NOMO-1 (cell line): Measurements from ENCODE around the gene ENOX1.
"Not testable (repeated sequence)": the region's sequence is repeated elsewhere in the genome, so short reads cannot be mapped to it uniquely, and the experiment has no call there.

ENCODE experiments used
- DNase-seq, 2 experiments: peaks; one replicate each; lab custom pipeline; 2025; ENCODE audit not compliant: unreplicated experiment in 2 of 2; lab: John Stamatoyannopoulos, UW

The ENOX1 gene

GRCh38 chr13:43786766-43787517 lies at the start of gene ENOX1:
TSS of gene ENOX1 (minus strand) at chr13:43786972.
- peak in 1 of 2 experiments; percentile 29 for DNase-seq

DNA sequence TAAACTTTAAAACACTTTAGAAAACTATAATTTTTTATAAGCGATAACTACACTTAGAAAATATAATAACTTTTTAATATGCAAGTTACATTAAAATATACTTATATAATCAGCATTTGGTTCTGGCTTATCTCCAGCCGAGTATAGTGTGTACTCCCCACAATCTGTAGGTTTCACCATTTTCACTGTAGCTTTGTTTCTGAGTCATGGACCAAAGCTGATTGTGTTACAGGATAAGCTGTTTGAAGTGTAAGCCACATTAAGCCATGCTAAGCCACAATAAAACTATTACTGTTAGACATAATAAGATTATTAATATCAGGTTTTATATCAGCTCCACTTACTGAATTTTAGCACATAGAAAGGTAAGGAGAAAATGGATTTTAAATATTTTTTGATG lies 48.9 kb upstream of the ENOX1 start:
- no peak for DNase-seq

DNA sequence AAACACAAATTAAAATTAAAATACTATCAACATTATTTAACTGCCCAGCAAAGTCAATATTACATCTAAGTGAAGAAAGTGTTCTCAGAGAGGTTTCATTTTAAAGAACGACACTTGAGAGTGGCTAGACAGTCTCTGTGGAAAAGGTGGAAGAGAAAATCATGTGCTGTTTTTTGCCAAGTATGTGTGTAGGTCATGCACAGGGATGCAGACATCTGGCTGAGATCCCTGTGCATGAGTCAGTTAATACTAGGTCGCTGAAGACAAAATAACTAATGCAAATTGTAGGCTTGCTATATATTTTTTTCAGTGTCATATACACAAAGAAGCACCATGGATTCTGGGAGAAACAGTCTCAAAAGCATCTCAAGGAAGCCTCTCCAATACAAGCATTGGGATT lies 44.3 kb upstream of the ENOX1 start:
- DNase-seq: no peak

- peak; percentile 77 to 91 for DNase-seq
These were observed 43.7 kb upstream of the ENOX1 start for GRCh38 chr13:43830497-43830881.

DNA sequence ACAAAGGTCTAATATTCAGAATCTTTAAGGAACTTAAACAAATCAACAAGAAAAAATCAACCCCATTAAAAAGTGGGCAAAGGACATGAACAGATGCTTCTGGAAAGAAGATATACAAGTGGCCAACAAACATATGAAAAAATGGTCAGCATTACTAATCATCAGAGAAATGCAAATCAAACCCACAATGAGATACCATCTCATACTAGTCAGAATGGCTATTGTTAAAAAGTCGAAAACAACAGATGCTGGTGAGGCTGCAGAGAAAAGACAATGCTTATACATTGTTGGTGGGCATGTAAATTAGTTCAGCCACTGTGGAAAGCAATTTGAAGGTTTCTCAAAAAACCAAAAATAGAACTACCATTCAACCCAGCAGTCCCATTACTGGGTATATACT lies 37.9 kb upstream of the ENOX1 start:
- DNase-seq: not testable (repeated sequence)

DNA sequence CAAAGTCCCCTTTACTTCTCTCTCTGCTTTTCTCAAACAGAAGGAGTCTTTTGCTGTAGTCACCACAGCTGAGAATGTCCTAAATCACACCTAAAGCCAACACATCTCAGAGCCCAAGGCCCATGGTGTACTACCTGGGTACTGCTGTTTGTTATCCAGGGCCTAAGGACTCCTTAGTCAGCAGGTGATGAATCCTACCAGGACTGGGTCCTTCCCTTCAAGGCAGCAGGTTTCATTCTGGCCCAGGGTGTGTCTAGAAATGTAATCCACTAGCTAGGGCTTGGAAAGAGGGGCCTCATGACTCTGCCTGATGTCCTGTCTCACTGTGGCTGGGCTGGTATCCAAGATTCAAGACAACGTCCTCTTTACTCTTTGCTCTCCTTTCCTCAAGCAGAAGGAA lies 36.2 kb upstream of the ENOX1 start:
- DNase-seq: no peak

GRCh38 chr13:43816401-43816889 lies 29.7 kb upstream of the ENOX1 start:
- no peak for DNase-seq

GRCh38 chr13:43815204-43815603 lies 28.4 kb upstream of the ENOX1 start:
- no peak for DNase-seq

- DNase-seq: no peak
These were observed 21.9 kb upstream of the ENOX1 start for GRCh38 chr13:43808676-43809075.

DNA sequence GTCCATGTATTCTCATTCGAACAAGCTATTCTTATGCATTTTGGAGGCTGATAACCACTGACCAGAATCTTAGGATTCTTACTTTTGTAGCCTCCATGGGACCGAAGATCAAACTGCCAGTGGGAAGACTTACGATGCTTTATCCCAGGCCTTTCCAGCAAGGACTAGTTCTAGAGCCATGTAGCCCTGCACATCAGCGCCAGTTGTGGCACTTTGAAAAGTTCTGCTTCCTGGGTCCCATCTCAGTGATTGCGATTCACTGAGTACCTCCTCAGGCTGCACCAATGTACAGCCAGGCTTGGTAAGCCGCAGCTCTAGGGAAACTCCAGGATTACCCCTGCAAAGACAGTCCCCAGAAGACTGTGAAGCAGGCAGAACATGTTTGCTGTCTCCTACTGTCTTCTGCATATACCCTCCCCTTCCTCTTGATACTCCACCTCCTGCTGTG lies 18.9 kb upstream of the ENOX1 start:
- no peak for DNase-seq

DNA sequence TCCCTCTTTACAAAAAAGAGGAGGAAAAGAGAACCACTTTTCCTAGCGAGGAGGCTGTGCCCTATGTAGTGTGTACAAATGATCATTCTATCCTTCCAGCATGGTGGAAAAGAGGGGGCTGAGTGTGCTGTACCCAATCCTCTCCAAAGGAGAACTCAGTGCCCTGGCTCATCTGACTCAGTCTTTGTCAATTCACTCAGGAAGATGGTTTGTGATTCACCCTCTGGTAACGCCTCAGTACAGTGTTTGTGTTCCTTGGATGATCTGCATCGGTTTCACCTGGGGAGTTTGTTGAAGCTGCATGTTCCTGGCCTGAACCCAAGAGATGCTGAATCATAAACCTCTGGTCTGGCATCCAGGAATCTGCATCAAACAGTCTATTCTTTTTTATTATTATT lies 18.3 kb upstream of the ENOX1 start:
- DNase-seq: no peak

GRCh38 chr13:43804461-43805070 lies 17.8 kb upstream of the ENOX1 start:
- DNase-seq: peak in 1 of 2 experiments; percentile 52

DNA sequence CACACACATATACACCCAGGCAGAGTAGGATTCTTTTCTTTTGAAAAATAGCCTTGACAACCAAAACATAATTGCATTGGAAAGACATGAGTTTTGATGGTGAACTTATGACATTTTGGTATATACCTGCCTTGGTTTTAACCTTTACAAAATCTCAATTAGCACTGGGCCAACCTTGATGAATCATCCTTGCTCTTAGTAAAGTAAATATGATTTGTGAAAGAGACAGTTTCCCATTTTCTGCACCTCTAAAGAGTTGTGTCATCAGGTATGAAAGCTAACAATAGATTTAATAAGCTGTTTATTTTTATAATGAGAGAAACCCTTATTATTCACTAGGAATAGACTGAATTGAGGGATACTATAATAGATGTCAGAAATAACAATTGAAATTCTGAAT lies 15.7 kb upstream of the ENOX1 start:
- no peak for DNase-seq

GRCh38 chr13:43800828-43801227 lies 14.1 kb upstream of the ENOX1 start:
- DNase-seq: no peak

- no peak for DNase-seq
These were observed 12.4 kb upstream of the ENOX1 start for GRCh38 chr13:43799191-43799590.

GRCh38 chr13:43797869-43798268 lies 11.1 kb upstream of the ENOX1 start:
- no peak for DNase-seq

DNA sequence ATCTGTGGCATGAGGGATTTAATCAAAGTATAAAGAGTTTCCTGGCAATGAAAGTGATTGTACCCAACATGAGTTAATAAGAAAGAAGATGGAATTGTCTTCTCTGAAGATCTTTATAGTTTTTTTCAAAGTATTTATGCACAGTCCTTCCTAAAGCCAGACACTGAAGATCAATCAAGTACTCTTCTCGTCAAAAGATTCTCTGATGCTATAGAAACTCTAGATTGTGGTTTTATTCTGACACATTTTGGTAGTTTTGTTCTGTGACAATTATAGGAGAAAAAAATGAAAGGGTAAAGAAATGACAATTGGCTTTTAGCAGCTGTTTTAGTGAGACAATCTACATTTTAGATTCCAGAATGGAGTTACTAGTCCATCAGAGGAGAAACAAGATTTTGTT lies 10.4 kb upstream of the ENOX1 start:
- DNase-seq: no peak

DNA sequence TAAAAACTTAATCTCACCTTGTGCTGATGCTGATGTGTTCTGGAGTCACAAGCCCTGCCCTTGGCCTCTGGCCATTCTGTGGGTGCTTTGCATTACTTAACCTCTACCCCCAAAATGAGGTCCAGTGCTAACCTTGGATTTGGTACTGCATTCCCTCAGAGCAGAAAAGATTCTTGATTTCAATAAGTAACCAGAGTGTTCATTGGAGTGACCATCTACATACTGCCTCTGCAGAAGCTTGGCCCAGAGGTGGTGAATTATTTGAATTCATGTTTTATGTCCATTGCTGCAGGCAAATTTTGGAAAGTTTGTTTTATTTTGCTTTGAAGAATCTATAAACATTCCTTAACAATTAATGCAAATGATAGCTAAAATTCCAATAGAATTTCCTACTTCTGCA lies 7.6 kb upstream of the ENOX1 start:
- no peak for DNase-seq

DNA sequence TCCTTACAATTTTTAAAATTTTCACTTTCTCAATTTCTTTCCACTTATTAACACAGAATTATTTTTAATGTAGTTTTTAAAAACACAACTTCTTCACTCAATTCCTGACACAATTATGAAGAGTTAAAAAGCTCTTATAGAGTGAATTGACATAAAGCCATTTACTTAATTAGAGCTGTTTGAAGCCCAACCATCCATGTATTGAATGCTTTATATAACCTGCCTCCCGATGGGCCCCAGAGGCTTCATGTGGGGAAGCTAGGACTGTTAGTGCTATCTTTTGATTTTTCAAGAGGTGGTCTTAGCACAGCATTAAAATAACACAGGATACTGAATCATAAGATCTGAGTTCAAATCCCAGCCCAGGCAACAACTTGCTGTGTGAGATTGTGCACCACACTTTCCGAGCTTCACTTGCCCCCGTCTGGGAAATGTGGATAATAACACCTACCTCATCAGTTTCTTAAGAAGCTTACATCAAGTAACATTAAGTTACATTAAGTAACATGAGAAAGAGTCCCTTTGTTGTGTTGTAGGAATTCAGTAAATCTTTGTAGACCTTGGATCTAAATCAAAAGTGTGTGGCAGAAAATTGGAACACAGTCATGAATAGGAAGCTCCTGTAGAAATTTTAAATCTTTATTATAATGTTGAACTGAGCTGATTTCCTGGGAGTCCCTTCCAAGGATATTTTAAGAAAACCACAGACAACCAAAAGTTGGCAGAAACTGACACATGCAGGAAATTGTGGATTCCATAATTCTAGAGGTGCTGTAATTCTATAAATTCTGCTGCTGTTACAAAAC lies 5.5 kb upstream of the ENOX1 start:
- no peak for DNase-seq

DNA sequence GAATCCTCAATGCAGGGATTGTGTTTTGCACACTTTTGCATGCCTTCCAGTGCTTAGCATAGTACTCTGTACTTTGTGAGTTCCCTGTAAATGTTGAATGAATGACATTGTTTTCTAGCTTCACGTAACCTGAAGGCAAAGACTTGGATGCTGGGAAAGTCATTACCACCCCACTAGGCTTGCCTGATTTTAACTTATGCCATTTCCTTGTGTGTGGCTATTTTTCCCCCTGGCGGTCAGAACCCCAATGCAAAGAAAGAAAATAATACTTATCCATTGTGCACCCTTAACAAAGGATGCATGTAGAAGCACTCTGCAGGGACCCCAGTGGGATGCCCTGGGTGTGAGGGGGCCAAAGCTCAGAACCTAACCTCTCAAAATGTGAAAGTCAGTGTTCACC lies 1.2 kb upstream of the ENOX1 start:
- no peak for DNase-seq

DNA sequence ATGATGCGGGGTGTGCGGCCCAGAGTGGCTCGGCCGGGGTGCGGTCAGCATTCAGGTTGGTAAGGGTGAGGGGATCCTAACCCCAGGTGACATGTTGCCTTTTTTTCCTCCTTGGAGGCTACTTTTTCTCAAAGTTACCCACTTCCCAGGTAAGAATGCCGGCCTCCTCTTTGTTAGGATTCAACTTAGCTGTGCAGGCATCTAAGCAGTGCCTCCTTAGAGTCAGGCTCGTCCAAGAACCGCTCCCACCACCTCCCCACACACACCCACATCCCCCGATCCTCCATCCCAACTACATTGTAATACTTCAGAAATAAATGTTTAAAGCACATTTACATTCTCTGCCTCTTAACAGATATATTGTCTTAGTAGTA lies 733 bp upstream of the ENOX1 start:
- DNase-seq: no peak

DNA sequence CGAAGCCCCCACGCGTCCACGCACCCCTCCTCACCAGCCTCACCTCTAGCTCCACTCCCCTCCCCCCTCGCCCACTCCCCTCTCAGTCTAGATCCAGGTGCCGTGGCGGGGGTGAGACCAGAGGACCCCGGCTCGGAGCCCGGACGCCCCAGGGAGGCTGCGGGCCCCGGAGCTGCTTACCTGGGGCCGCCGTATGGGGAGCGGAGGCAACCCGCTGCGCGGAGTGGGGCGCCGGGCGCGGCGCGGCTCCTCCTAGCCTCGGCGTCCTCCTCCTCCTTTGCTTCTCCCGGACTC lies 353 bp downstream of the ENOX1 start:
- DNase-seq: no peak
